ENCODE measurements around the gene MCF2L2.

GRCh38 chr3:183301937-183302580 lies 126.4 kb downstream of the MCF2L2 start:
- TF ChIP-seq POLR2A (IDR thresholded peaks at IDR 0.05) = no peak
- no peak for TF ChIP-seq CTCF (IDR thresholded peaks at IDR 0.05 in 8 of 11, conservative IDR thresholded peaks at IDR 0.05 in 3 of 11)
- no peak for TF ChIP-seq POLR2AphosphoS5 (IDR thresholded peaks at IDR 0.05)

Data from spleen (tissue), 7 donors.